K562 (cell line): ENCODE measurements around the gene GABRB2. TPM values are rescaled to one million over a fixed set of nuclear protein-coding genes. Genes with fewer than 3 reads are reported as not detected.

ENCODE experiments used
- ATAC-seq: fragments of 200-7000 bp; cut with Tn5 transposase; 3 replicates; pipeline ENCODE4 v1.9.1; 2020; ENCODE audit warnings: moderate library complexity
- BruUV-seq: library from RNA; stranded (reverse); fragments of 400-500 nt; replicated peaks from 2 replicates; lab custom pipeline; 2021; lab: Mats Ljungman, UMichigan
- CTCF ChIA-PET: fragments of 300-600 bp; formaldehyde crosslinking; extraction: SDS; loops from one replicate; lab custom pipeline; 2021; ENCODE audit warnings: low intra/inter-chr PET ratio; lab: Yijun Ruan, JAX
- POLR2A ChIA-PET: fragments of 300-600, 350-650 bp; sonication (Branson Sonifier 250); formaldehyde crosslinking; extraction: SDS; loops from one replicate; lab custom pipeline; 2021; ENCODE audit warnings: antibody characterized with exemption, inconsistent platforms; lab: Yijun Ruan, JAX
- DNase-seq, 4 experiments: peaks; one replicate each; pipeline versions ENCODE4 v3.0.0 to v3.0.0-alpha.2; 2011 to 2018; ENCODE audit warnings: low spot score in 3 of 4, mixed read lengths in 3 of 4; ENCODE audit errors: extremely low read depth in 1 of 4
- FAIRE-seq: peaks from 2 replicates; lab custom pipeline; 2011; peaks lifted over from hg19 to GRCh38; lab: Jason Lieb, UNC
- H2AFZ ChIP-seq: 2 replicates; pipeline ENCODE4 v1.6.0; 2011; ENCODE audit warnings: low read depth, low read length, control low read depth, inconsistent platforms
- H3K27ac ChIP-seq: fragments of 200-600 bp; 3 replicates; pipeline ENCODE4 v1.8.0; 2011; ENCODE audit warnings: low read depth, mild to moderate bottlenecking, control low read depth, inconsistent platforms, low read length, moderate library complexity, mixed read lengths; ENCODE audit errors: extremely low read depth
- H3K27me3 ChIP-seq, 2 experiments: fragments of 300-600 bp in 1 of 2; 2 replicates in 1 of 2; 3 replicates in 1 of 2; pipeline versions ENCODE4 v1.6.0 to v1.8.0; 2011; ENCODE audit warnings: inconsistent platforms in 2 of 2, low read length in 2 of 2, mild to moderate bottlenecking in 1 of 2, mixed read lengths in 1 of 2, moderate library complexity in 1 of 2; ENCODE audit not compliant: control insufficient read depth in 2 of 2, insufficient read depth in 2 of 2
- H3K36me3 ChIP-seq: fragments of 300-600 bp; 3 replicates; pipeline ENCODE4 v1.8.0; 2011; ENCODE audit warnings: mild to moderate bottlenecking, low read length, inconsistent platforms; ENCODE audit not compliant: control insufficient read depth, insufficient read depth
- H3K4me1 ChIP-seq, 2 experiments: fragments of 200-600 bp in 1 of 2; replicated peaks in 1 of 2; 2 replicates in 1 of 2; 3 replicates in 1 of 2; pipeline versions ENCODE4 v1.5.1 to v1.8.0; 2011; ENCODE audit warnings: inconsistent platforms in 2 of 2, low read length in 2 of 2, mild to moderate bottlenecking in 1 of 2, mixed read lengths in 1 of 2, moderate library complexity in 1 of 2; ENCODE audit not compliant: control insufficient read depth in 2 of 2, insufficient read depth in 2 of 2
- H3K4me2 ChIP-seq: 2 replicates; pipeline ENCODE4 v1.6.1; 2011; ENCODE audit warnings: low read length, control low read depth, inconsistent platforms, mixed read lengths; ENCODE audit not compliant: insufficient read depth
- H3K4me3 ChIP-seq: fragments of 200-600 bp; sonication (generic), shearing (Covaris generic); 2 replicates; pipeline ENCODE4 v1.5.1; 2016; ENCODE audit warnings: control low read depth, inconsistent platforms
- H3K79me2 ChIP-seq: fragments of 200-600 bp; 3 replicates; pipeline ENCODE4 v1.8.0; 2011; ENCODE audit warnings: low read length, inconsistent platforms; ENCODE audit not compliant: control insufficient read depth, insufficient read depth
- H3K9ac ChIP-seq, 2 experiments: 2 replicates each; pipeline versions ENCODE4 v1.6.0 to v1.6.1; 2011; ENCODE audit warnings: low read depth in 2 of 2, low read length in 2 of 2, control low read depth in 1 of 2, inconsistent platforms in 1 of 2, mild to moderate bottlenecking in 1 of 2, mixed read lengths in 1 of 2; ENCODE audit not compliant: insufficient read depth in 1 of 2
- H3K9me1 ChIP-seq: one replicate; pipeline ENCODE4 v1.6.0; 2011; ENCODE audit warnings: inconsistent platforms, mild to moderate bottlenecking, low read length, moderate library complexity; ENCODE audit not compliant: control insufficient read depth, insufficient read depth
- H3K9me3 ChIP-seq: replicated peaks from 2 replicates; pipeline ENCODE4 v1.5.1; 2011; ENCODE audit warnings: low read depth, low read length, inconsistent platforms; ENCODE audit not compliant: control insufficient read depth, insufficient read depth
- H4K20me1 ChIP-seq: replicated peaks from 2 replicates; pipeline ENCODE4 v1.6.1; 2011; ENCODE audit warnings: low read length, inconsistent platforms, mixed read lengths; ENCODE audit not compliant: control insufficient read depth, insufficient read depth
- CSDE1 ChIP-seq, 2 experiments: fragments of 450-650 bp; IDR thresholded peaks; 2 replicates each; pipeline ENCODE4 v1.6.1; 2016; ENCODE audit warnings: mild to moderate bottlenecking in 1 of 2
- FOSL1 ChIP-seq: fragments of 200-800 bp; sonication (Bioruptor generic); conservative IDR thresholded peaks from 2 replicates; pipeline ENCODE4 v1.6.1; 2016; ENCODE audit warnings: missing genetic modification characterization, missing compliant biosample characterization
- HMG20B ChIP-seq: fragments of 250-450 bp; sonication (Bioruptor Pico); IDR thresholded peaks from 2 replicates; pipeline ENCODE4 v1.5.0; 2021; ENCODE audit warnings: mild to moderate bottlenecking
- JUN ChIP-seq, 2 experiments: sonication (generic) in 1 of 2; formaldehyde crosslinking in 1 of 2; IDR thresholded peaks; 2 replicates each; pipeline versions ENCODE4 v1.6.1 to v1.8.0; 2012 to 2022; ENCODE audit warnings: borderline replicate concordance in 2 of 2, mild to moderate bottlenecking in 2 of 2, improper control_type of control experiment in 1 of 2, low read depth in 1 of 2, low read length in 1 of 2, missing genetic modification reagents in 1 of 2
- KDM1A ChIP-seq, 2 experiments: fragments of 450-650 bp; IDR thresholded peaks; 2 replicates each; pipeline ENCODE4 v1.6.1; 2016; ENCODE audit warnings: mild to moderate bottlenecking in 2 of 2
- MAFK ChIP-seq: IDR thresholded peaks from 2 replicates; pipeline ENCODE4 v1.6.1; 2011; ENCODE audit warnings: low read length, improper control_type of control experiment
- MEF2D ChIP-seq: conservative IDR thresholded peaks from 2 replicates; pipeline ENCODE4 v1.6.1; 2016; ENCODE audit warnings: low read depth, missing genetic modification characterization, missing compliant biosample characterization
- ZNF76 ChIP-seq: fragments of 250-450 bp; sonication (Bioruptor Pico); IDR thresholded peaks from 2 replicates; pipeline ENCODE4 v1.4.0; 2020; ENCODE audit warnings: mild to moderate bottlenecking, moderate library complexity, borderline replicate concordance
- WGBS: fragments of 100-300 bp; shearing (Covaris generic); methylation state at CpG from one replicate; pipeline ENCODE4 v1.1.6; 2016; ENCODE audit warnings: low coverage, mixed read lengths; ENCODE audit not compliant: insufficient coverage; ENCODE audit errors: missing lambda C conversion rate; 5-methylcytosine and 5-hydroxymethylcytosine counted together
- in situ Hi-C: fragments of 300-500 bp; cut with MboI; formaldehyde crosslinking; loops from 4 replicates; pipeline ENCODE4 v1.15.0; 2018; ENCODE audit warnings: inconsistent platforms, mixed read lengths
- intact Hi-C: fragments of 100-400 bp; cut with micrococcal nuclease; formaldehyde crosslinking; loops from 2 replicates; pipeline ENCODE4 v1.14.2; 2022
- polyA plus RNA-seq, 8 experiments: library from polyadenylated mRNA; depleted of rRNA in 4 of 8; stranded (reverse) in 5 of 8; unstranded in 3 of 8; fragments of >200 nt; fragmentation: Nextera tagmentation in 2 of 8; fragmentation: Illumina TruSeq in 1 of 8; extraction: Ambion mirVana in 2 of 8; extraction: Trizol in 1 of 8; gene quantifications; 2 replicates each; pipeline versions ENCODE4 v1.2.1 to v1.2.3, GENCODE V29; 2011 to 2014; ENCODE audit warnings: inconsistent platforms in 1 of 8, missing spikeins in 1 of 8
- total RNA-seq, 7 experiments: library from RNA; depleted of rRNA in 6 of 7; stranded (reverse); fragments of >200 nt in 6 of 7; fragmentation: Illumina TruSeq in 2 of 7; extraction: Trizol in 2 of 7; gene quantifications; 2 replicates each; pipeline versions ENCODE4 v1.2.1 to v1.2.3, GENCODE V29; 2011 to 2021; ENCODE audit warnings: low replicate concordance in 1 of 7

GABRB2 gene
- total and polyA plus RNA-seq, 9 of the 15 experiments (the other 6 are each of a cell fraction or from before 2014, with no cell fraction given): not detected

DNA sequence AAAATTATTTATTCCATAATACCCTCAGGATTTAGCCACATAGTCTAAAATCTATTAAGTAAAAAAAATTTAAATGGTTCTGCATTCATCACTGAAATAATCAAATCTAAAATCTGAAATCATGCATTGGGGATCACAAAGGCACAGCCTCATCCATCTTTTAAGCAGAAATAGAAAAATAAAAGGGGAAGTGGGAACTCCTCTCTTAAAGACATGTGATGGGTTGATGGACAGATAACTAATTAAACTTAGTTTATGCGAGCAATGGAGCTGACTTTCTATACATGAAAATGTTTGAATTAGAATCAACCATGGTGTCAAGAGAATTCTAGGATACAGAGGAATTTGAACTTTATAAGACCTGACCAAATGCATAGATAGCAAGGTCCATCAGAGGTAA, 170.5 kb downstream of the GABRB2 start:
- intact Hi-C loops (no loop called here), in situ Hi-C loops (no loop called here)
- 0% methylated on average over 1 of the region's 1 CpG for WGBS
- Histone ChIP-seq H3K36me3 (no peaks in the 10 kb centered on the region), H3K4me3 (no peak overlapping the region), H4K20me1 (no peaks in the 10 kb centered on the region), H3K27me3 (no peaks in the 10 kb centered on the region), H3K9me1 (no peaks in the 10 kb centered on the region), H3K9ac (no peak overlapping the region), H3K9me3 (no peaks in the 10 kb centered on the region), H3K4me1 (no peaks in the 10 kb centered on the region), H3K4me2 (no peak overlapping the region), H3K79me2 (no peaks in the 10 kb centered on the region), H3K27ac (no peak overlapping the region), H2AFZ (no peak overlapping the region)
- DNase-seq (no peak), FAIRE-seq (no peak), ATAC-seq (no peak)
- ChIA-PET POLR2A (no interaction called here), CTCF (no interaction called here)
- no peak for TF ChIP-seq FOSL1
- no TSS peak for BruUV-seq

DNA sequence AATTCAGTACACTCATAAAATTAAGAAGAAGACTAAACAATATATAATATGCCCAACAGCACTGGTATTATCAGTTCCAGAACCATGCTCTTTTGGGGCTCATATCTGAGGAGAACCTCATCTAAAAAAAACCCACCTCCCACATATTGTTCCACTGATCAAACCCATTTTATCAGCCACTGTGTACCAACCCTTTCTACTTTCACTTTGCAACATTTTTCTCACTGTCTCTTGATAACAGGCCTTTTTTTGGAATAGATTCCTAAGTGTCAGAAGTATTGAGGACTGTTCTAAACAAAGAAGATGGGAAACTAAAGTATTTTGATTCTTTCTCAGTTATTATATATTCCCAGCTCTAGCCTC, 173.2 kb downstream of the GABRB2 start:
- Histone ChIP-seq H3K4me1 (no peaks in the 10 kb centered on the region), H3K4me2 (no peak overlapping the region), H3K4me3 (no peak overlapping the region), H3K9me1 (no peaks in the 10 kb centered on the region), H2AFZ (no peak overlapping the region), H3K79me2 (no peaks in the 10 kb centered on the region), H3K9ac (no peak overlapping the region), H3K36me3 (no peaks in the 10 kb centered on the region), H3K9me3 (no peaks in the 10 kb centered on the region), H3K27ac (no peak overlapping the region), H3K27me3 (no peaks in the 10 kb centered on the region), H4K20me1 (no peaks in the 10 kb centered on the region)
- no TSS peak for BruUV-seq
- ChIA-PET POLR2A (no interaction called here), CTCF (no interaction called here)
- DNase-seq: no peak
- FAIRE-seq: no peak
- in situ Hi-C loops (no loop called here), intact Hi-C loops (no loop called here)
- ATAC-seq: no peak
- TF ChIP-seq CSDE1 (IDR thresholded peaks at IDR 0.05) (no peak), KDM1A (IDR thresholded peaks at IDR 0.05) (no peak), MEF2D (no peak), HMG20B (CRISPR knock-in tag) (no peak), MAFK (no peak), ZNF76 (CRISPR knock-in tag) (no peak), JUN (IDR thresholded peaks at IDR 0.05; ENCODE audit: borderline replicate concordance, low read depth, low read length) (no peak), JUN (CRISPR knock-in tag; IDR thresholded peaks at IDR 0.05; ENCODE audit: borderline replicate concordance) (no peak)
